ENCODE results near the gene NCF4. TPM values are rescaled to one million over a fixed set of nuclear protein-coding genes. Genes with fewer than 3 reads are reported as not detected.

The NCF4 gene
- total and polyA plus RNA-seq, 4 donors, result 6.5 to 42.4 (median 27.2) TPM

DNA sequence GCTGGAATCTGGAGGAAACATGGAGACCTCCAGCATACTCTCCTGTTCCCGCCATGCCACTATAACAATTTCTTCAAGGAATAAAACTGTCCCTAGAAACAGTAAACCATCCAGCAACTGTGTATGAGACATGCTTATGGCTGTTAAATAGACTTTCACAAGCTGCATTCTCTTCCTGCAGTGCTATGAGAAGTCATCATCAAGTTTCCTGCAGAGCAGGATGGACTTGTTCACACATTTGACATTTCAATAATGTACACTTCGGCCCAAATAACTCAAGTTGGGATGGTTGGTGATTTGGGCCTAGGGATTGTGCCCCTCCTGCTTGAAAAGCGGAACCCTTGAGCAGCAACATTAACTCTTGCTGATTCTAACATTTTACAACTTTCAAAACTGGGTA lies 32.5 kb downstream of the NCF4 start:
- Histone ChIP-seq H3K27me3 (ENCODE audit: control insufficient read depth in 1 of 2, insufficient read depth in 2 of 2, low read length in 1 of 2) (no peaks in the 10 kb centered on the region), H3K27ac (ENCODE audit: low read depth in 1 of 2, low read length in 2 of 2) (no peak overlapping the region), H3K4me1 (ENCODE audit: control insufficient read depth in 1 of 2, insufficient read depth in 2 of 2, low read length in 2 of 2) (peaks cover 0 to 2% of the 10 kb centered on the region in 2 donors), H3K9me3 (ENCODE audit: control insufficient read depth, low read length) (peaks cover 6% of the 10 kb centered on the region), H3K4me3 (ENCODE audit: low read length in 2 of 2) (no peak overlapping the region), H3K36me3 (ENCODE audit: control insufficient read depth in 1 of 2, insufficient read depth in 2 of 2, low read length in 1 of 2) (no peaks in the 10 kb centered on the region)
- DNase-seq, result no peak
- WGBS, 2 donors, result 68 to 80% methylated on average over 3 of the region's 3 CpGs
- ATAC-seq (ENCODE audit: low FRiP score), result no peak
- intact Hi-C loops (cut with DNase I), result no loop called here

DNA sequence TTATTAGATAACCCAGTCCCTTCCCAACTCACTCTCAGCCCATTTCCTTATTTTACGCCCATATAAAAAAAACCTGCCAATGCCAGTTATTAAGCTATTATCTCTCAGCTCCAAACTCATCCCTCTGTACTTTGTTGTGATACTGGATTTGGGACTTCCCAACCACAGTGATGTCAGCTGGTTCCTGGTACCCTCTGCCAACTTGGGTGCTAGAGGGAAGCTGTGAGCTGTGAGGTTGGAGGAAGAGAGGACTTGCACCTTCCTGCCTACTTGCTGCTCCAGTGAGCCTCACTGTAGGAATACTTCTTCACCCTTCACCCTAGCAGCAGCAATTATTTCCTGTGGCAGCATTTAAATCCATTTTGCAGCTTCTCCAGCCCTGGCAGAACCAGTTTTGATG lies 33.5 kb downstream of the NCF4 start:
- intact Hi-C loops (cut with DNase I), result no loop called here
- Histone ChIP-seq H3K27ac (ENCODE audit: low read depth in 1 of 2, low read length in 2 of 2) (no peak overlapping the region), H3K9me3 (ENCODE audit: control insufficient read depth, low read length) (peaks cover 6% of the 10 kb centered on the region), H3K27me3 (ENCODE audit: control insufficient read depth in 1 of 2, insufficient read depth in 2 of 2, low read length in 1 of 2) (no peaks in the 10 kb centered on the region), H3K4me1 (ENCODE audit: control insufficient read depth in 1 of 2, insufficient read depth in 2 of 2, low read length in 2 of 2) (peaks cover 0 to 2% of the 10 kb centered on the region in 2 donors), H3K36me3 (ENCODE audit: control insufficient read depth in 1 of 2, insufficient read depth in 2 of 2, low read length in 1 of 2) (no peaks in the 10 kb centered on the region), H3K4me3 (ENCODE audit: low read length in 2 of 2) (no peak overlapping the region)
- 89 to 93% methylated on average over 1 of the region's 1 CpG for WGBS, 2 donors
- DNase-seq (no peak), ATAC-seq (ENCODE audit: low FRiP score) (no peak)

DNA sequence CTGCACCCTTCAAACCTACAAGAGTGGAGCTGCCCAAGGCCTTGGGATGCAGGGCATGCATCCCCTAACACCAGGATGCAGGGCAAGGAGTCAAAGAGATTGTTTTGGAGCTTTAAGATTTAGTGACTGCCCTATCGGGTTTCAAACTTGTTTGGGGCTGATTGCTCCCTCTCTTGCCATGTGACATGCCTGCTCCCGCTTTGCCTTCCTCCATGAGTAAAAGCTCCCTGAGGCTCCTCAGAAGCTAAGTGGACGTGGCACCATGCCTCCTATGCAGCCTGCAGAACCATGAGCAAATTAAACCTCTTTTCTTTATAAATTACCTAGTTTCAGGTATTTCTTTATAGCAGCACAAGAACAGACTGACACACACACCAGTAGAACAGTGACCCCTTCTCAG lies 36.8 kb downstream of the NCF4 start:
- Histone ChIP-seq H3K27me3 (ENCODE audit: control insufficient read depth in 1 of 2, insufficient read depth in 2 of 2, low read length in 1 of 2) (no peaks in the 10 kb centered on the region), H3K9me3 (ENCODE audit: control insufficient read depth, low read length) (peaks cover 16% of the 10 kb centered on the region), H3K36me3 (ENCODE audit: control insufficient read depth in 1 of 2, insufficient read depth in 2 of 2, low read length in 1 of 2) (no peaks in the 10 kb centered on the region), H3K27ac (ENCODE audit: low read depth in 1 of 2, low read length in 2 of 2) (no peak overlapping the region), H3K4me3 (ENCODE audit: low read length in 2 of 2) (no peak overlapping the region), H3K4me1 (ENCODE audit: control insufficient read depth in 1 of 2, insufficient read depth in 2 of 2, low read length in 2 of 2) (peaks cover 0 to 2% of the 10 kb centered on the region in 2 donors)
- no peak for ATAC-seq (ENCODE audit: low FRiP score)
- DNase-seq, result no peak
- WGBS, 2 donors, result 57 to 58% methylated on average over 3 of the region's 3 CpGs
- intact Hi-C loops (cut with DNase I), result no loop called here

DNA sequence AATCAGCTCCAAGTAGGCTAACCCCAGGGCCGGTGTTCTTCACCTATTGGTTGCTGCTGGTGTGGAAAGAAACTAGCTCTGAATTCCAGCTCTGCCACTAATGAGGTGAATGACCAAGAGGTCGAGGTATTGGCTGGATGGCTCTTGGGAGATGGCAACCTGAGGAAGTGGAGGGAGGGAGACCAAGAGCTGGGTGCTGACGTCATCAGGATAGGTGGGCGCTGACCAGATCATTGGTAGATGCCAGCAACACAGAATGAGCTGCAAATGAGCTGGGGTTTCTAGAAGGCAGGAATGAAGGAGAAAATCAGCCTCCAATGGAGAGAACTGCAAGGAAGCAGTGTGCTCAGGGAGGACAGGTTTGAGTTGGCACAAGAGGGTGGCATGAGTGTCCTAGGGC lies 37.9 kb downstream of the NCF4 start:
- Histone ChIP-seq H3K4me1 (ENCODE audit: control insufficient read depth in 1 of 2, insufficient read depth in 2 of 2, low read length in 2 of 2) (no peaks in the 10 kb centered on the region), H3K27me3 (ENCODE audit: control insufficient read depth in 1 of 2, insufficient read depth in 2 of 2, low read length in 1 of 2) (no peaks in the 10 kb centered on the region), H3K4me3 (ENCODE audit: low read length in 2 of 2) (no peak overlapping the region), H3K36me3 (ENCODE audit: control insufficient read depth in 1 of 2, insufficient read depth in 2 of 2, low read length in 1 of 2) (no peaks in the 10 kb centered on the region), H3K9me3 (ENCODE audit: control insufficient read depth, low read length) (peaks cover 16% of the 10 kb centered on the region), H3K27ac (ENCODE audit: low read depth in 1 of 2, low read length in 2 of 2) (no peak overlapping the region)
- DNase-seq, result no peak
- intact Hi-C loops (cut with DNase I), result no loop called here
- ATAC-seq (ENCODE audit: low FRiP score), result no peak
- 81% methylated on average over 4 of the region's 4 CpGs for WGBS, 2 donors

DNA sequence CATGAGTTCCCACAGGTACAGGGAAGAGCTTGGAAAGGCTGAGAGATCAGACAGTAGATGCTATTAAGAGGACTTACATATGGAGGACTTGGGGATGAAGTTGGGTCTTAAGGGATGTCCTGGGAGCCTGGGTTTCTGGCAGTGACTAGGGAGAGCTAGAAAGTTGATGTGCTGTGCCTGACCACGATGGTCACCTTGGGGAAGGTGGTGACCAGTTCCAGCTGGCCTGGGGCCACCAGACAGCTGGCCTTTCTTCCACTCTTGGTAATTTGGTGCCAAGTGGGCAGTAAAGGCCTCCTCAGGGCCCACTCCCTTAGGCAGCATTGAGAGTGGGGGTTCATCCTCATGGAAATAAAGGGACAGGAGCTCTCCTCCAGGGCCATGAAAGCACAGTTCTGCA lies 38.7 kb downstream of the NCF4 start:
- intact Hi-C loops (cut with DNase I), result no loop called here
- H3K9me3 ChIP-seq (ENCODE audit: control insufficient read depth, low read length), result peaks cover 14% of the 10 kb centered on the region
- no peak for DNase-seq
- H3K4me1 ChIP-seq (ENCODE audit: control insufficient read depth in 1 of 2, insufficient read depth in 2 of 2, low read length in 2 of 2), result no peaks in the 10 kb centered on the region
- no peaks in the 10 kb centered on the region for H3K27me3 ChIP-seq (ENCODE audit: control insufficient read depth in 1 of 2, insufficient read depth in 2 of 2, low read length in 1 of 2)
- no peak for ATAC-seq (ENCODE audit: low FRiP score)
- no peak overlapping the region for H3K4me3 ChIP-seq (ENCODE audit: low read length in 2 of 2)
- no peaks in the 10 kb centered on the region for H3K36me3 ChIP-seq (ENCODE audit: control insufficient read depth in 1 of 2, insufficient read depth in 2 of 2, low read length in 1 of 2)
- WGBS, 2 donors, result 68 to 90% methylated on average over 1 of the region's 1 CpG
- H3K27ac ChIP-seq (ENCODE audit: low read depth in 1 of 2, low read length in 2 of 2), result no peak overlapping the region

DNA sequence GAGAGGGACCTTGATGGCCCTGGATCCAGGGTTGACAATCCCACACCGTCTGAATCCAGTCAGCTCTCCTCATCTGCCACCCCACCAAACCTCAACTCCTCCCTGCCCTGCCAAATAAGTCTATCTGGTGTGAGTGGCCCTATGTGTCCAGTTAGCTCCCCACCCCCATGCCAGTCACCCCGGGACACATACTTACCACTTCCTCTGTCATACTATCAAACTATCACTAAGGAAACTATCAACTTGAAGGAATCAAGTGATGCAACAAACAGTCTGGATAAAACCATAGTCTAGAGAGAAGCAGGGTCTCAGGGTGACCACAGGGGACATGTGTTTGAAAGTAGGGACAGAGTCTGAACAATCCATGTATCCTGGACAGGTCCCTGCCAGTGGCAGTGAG lies 39.4 kb downstream of the NCF4 start:
- no peaks in the 10 kb centered on the region for H3K4me1 ChIP-seq (ENCODE audit: control insufficient read depth in 1 of 2, insufficient read depth in 2 of 2, low read length in 2 of 2)
- DNase-seq (no peak), ATAC-seq (ENCODE audit: low FRiP score) (no peak)
- H3K9me3 ChIP-seq (ENCODE audit: control insufficient read depth, low read length), result peaks cover 12% of the 10 kb centered on the region
- 57 to 75% methylated on average over 2 of the region's 2 CpGs for WGBS, 2 donors
- no peak overlapping the region for H3K4me3 ChIP-seq (ENCODE audit: low read length in 2 of 2)
- H3K36me3 ChIP-seq (ENCODE audit: control insufficient read depth in 1 of 2, insufficient read depth in 2 of 2, low read length in 1 of 2), result no peaks in the 10 kb centered on the region
- intact Hi-C loops (cut with DNase I), result no loop called here
- H3K27ac ChIP-seq (ENCODE audit: low read depth in 1 of 2, low read length in 2 of 2), result no peak overlapping the region
- peaks cover 0 to 2% of the 10 kb centered on the region in 2 donors for H3K27me3 ChIP-seq (ENCODE audit: control insufficient read depth in 1 of 2, insufficient read depth in 2 of 2, low read length in 1 of 2)

DNA sequence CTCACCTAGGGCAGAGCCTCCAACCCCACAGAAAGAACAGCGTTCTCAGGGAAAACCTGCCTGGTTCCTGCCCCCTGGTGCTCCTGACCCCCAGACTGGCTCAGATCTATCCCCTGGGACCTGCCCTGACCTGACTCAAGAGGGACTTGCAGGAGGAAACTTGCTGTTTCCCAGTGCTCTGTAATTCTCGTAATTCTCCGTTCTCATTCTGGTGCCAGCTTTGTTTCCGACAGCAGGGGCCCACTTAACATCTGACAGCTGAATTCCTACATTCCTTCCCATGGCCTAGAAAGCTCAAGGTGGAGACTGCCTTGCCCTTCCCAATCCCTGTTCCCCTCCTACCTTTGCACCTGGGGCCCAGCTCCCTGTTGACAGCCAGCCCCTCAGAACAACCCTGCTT lies 40.1 kb downstream of the NCF4 start:
- no peak for ATAC-seq (ENCODE audit: low FRiP score)
- no peak overlapping the region for H3K27ac ChIP-seq (ENCODE audit: low read depth in 1 of 2, low read length in 2 of 2)
- peaks cover 10% of the 10 kb centered on the region for H3K9me3 ChIP-seq (ENCODE audit: control insufficient read depth, low read length)
- H3K4me3 ChIP-seq (ENCODE audit: low read length in 2 of 2), result no peak overlapping the region
- no peak for DNase-seq
- 12 to 14% methylated on average over 4 of the region's 4 CpGs for WGBS, 2 donors
- no peaks in the 10 kb centered on the region for H3K4me1 ChIP-seq (ENCODE audit: control insufficient read depth in 1 of 2, insufficient read depth in 2 of 2, low read length in 2 of 2)
- intact Hi-C loops (cut with DNase I), result no loop called here
- H3K36me3 ChIP-seq (ENCODE audit: control insufficient read depth in 1 of 2, insufficient read depth in 2 of 2, low read length in 1 of 2), result no peaks in the 10 kb centered on the region
- H3K27me3 ChIP-seq (ENCODE audit: control insufficient read depth in 1 of 2, insufficient read depth in 2 of 2, low read length in 1 of 2), result peaks cover 0 to 2% of the 10 kb centered on the region in 2 donors

DNA sequence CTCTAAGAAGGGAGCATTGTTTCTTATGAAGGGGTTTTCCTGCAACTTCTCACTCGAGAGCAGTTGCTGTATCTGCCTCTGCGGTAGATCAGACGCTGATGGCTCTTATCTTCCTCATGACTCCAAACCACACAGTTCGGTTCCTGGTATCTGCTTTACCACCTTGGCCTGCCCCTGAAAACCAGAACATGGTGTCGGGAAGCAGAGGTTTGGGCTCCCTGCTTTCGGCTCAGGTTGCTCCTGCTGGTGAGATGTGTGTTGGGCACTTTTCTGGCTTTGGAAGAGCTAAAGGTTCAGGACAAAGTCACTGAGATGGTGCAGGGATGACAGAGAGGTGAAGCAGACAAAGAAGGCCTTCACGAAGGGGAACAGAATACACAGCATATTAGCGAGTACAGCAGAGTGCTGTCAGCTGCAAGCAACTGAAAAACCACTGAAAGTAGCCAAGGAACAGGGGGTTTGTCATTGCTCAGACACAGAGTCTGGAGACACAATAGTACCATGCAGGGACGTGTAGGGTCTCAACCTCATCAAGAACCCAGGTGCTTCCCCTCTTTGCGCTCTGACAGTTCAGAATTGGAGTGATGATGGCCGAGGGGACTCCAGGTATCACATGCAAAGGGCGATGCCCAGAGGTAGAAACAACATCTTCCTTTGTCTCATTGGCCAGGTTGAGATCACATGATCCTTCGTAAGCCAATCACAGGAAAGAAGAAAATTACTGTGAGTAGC lies 40.8 kb downstream of the NCF4 start:
- no peaks in the 10 kb centered on the region for H3K4me1 ChIP-seq (ENCODE audit: control insufficient read depth in 1 of 2, insufficient read depth in 2 of 2, low read length in 2 of 2)
- ATAC-seq (ENCODE audit: low FRiP score) (no peak), DNase-seq (no peak)
- H3K27ac ChIP-seq (ENCODE audit: low read depth in 1 of 2, low read length in 2 of 2), result no peak overlapping the region
- WGBS, 2 donors, result 84 to 86% methylated on average over 13 of the region's 13 CpGs
- H3K4me3 ChIP-seq (ENCODE audit: low read length in 2 of 2), result no peak overlapping the region
- intact Hi-C loops (cut with DNase I), result no loop called here
- peaks cover 10% of the 10 kb centered on the region for H3K9me3 ChIP-seq (ENCODE audit: control insufficient read depth, low read length)
- H3K36me3 ChIP-seq (ENCODE audit: control insufficient read depth in 1 of 2, insufficient read depth in 2 of 2, low read length in 1 of 2), result no peaks in the 10 kb centered on the region
- peaks cover 0 to 2% of the 10 kb centered on the region in 2 donors for H3K27me3 ChIP-seq (ENCODE audit: control insufficient read depth in 1 of 2, insufficient read depth in 2 of 2, low read length in 1 of 2)

DNA sequence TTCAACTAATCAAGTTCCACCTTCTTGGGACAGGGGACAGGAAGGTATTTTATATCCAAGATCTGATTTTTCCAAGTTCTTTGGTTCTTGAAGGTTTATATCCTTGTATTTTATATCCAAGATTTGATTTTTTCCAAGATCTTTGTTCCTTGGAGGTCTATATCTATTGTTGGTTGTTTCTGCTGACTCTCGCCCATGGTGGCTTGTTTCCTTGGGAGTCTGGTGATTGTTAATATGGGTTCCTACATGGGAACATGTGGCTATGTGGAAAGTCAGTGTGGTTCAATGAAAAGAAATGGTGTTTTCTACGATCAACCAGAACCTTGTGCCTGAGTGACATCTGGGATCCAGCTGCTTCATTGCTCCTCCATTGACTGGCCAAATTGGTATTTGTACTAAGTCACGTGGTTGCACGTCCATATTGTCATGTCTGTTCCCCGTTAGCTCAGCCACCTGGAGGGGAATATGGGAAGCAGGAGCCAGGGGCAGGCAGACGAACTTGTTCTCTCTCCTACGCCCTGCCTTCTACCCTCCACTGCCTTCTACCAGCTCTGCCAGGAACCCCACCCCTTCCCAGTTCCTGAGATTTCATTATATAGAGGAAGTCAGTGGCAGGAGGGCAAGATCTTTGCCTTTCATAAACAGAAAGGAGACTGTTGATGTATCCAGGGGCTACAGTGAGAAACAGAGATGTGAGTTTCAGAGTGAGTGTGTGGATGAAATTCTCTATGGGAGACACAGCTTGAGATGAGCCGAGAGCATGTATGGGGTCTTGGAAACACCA lies 41.5 kb downstream of the NCF4 start:
- H3K4me3 ChIP-seq (ENCODE audit: low read length in 2 of 2), result no peak overlapping the region
- no peaks in the 10 kb centered on the region for H3K36me3 ChIP-seq (ENCODE audit: control insufficient read depth in 1 of 2, insufficient read depth in 2 of 2, low read length in 1 of 2)
- H3K4me1 ChIP-seq (ENCODE audit: control insufficient read depth in 1 of 2, insufficient read depth in 2 of 2, low read length in 2 of 2), result no peaks in the 10 kb centered on the region
- H3K27me3 ChIP-seq (ENCODE audit: control insufficient read depth in 1 of 2, insufficient read depth in 2 of 2, low read length in 1 of 2), result peaks cover 0 to 2% of the 10 kb centered on the region in 2 donors
- peaks cover 10% of the 10 kb centered on the region for H3K9me3 ChIP-seq (ENCODE audit: control insufficient read depth, low read length)
- no peak for DNase-seq
- intact Hi-C loops (cut with DNase I), result no loop called here
- 76 to 80% methylated on average over 8 of the region's 8 CpGs for WGBS, 2 donors
- no peak for ATAC-seq (ENCODE audit: low FRiP score)
- no peak overlapping the region for H3K27ac ChIP-seq (ENCODE audit: low read depth in 1 of 2, low read length in 2 of 2)
